KMS-11 (cell line): ENCODE data around the gene P2RX1.

Source experiments
- H2AFZ ChIP-seq: fragments of 200-600 bp; sonication (generic); 2 replicates; pipeline ENCODE4 v1.6.1; 2016; ENCODE audit warnings: antibody characterized with exemption, mixed run types, low read depth
- H3K27ac ChIP-seq: fragments of 200-600 bp; sonication (generic); 2 replicates; pipeline ENCODE4 v1.6.1; 2016; ENCODE audit warnings: mild to moderate bottlenecking, mixed run types
- H3K27me3 ChIP-seq: fragments of 200-600 bp; sonication (generic); 2 replicates; pipeline ENCODE4 v1.6.1; 2017; ENCODE audit warnings: mild to moderate bottlenecking, low read depth, mixed run types, moderate library complexity; ENCODE audit not compliant: insufficient read depth
- H3K36me3 ChIP-seq: fragments of 200-600 bp; sonication (generic); 2 replicates; pipeline ENCODE4 v1.6.1; 2017; ENCODE audit warnings: mild to moderate bottlenecking, mixed run types; ENCODE audit not compliant: insufficient read depth
- H3K4me1 ChIP-seq: fragments of 200-600 bp; sonication (generic); 2 replicates; pipeline ENCODE4 v1.6.1; 2016; ENCODE audit warnings: mild to moderate bottlenecking, low read depth, mixed run types; ENCODE audit not compliant: poor library complexity, severe bottlenecking
- H3K4me2 ChIP-seq: fragments of 200-600 bp; sonication (generic); 2 replicates; pipeline ENCODE4 v1.7.0; 2016; ENCODE audit warnings: mild to moderate bottlenecking, mixed run types
- H3K4me3 ChIP-seq: fragments of 200-600 bp; sonication (generic); IDR thresholded peaks from 2 replicates; pipeline ENCODE4 v1.6.1; 2017; ENCODE audit warnings: low read depth, low read length, mixed read lengths; ENCODE audit not compliant: insufficient read depth
- H3K79me2 ChIP-seq: fragments of 200-600 bp; sonication (generic); 2 replicates; pipeline ENCODE4 v1.6.1; 2016; ENCODE audit warnings: low read depth, mixed run types; ENCODE audit not compliant: insufficient read depth
- H3K9ac ChIP-seq: fragments of 200-600 bp; sonication (generic); 2 replicates; pipeline ENCODE4 v1.6.1; 2016; ENCODE audit warnings: mild to moderate bottlenecking, mixed run types
- H4K20me1 ChIP-seq: fragments of 200-600 bp; sonication (generic); 2 replicates; pipeline ENCODE4 v1.6.1; 2016; ENCODE audit warnings: mild to moderate bottlenecking, mixed run types; ENCODE audit not compliant: insufficient read depth
- TF ChIP-seq, protein P1 (sequence below): fragments of 200-600 bp; sonication (generic); conservative IDR thresholded peaks from 2 replicates; pipeline ENCODE4 v1.6.1; 2017; ENCODE audit warnings: low read depth, mild to moderate bottlenecking, antibody characterized with exemption, low read length, moderate library complexity, mixed read lengths

P2RX1 gene

DNA sequence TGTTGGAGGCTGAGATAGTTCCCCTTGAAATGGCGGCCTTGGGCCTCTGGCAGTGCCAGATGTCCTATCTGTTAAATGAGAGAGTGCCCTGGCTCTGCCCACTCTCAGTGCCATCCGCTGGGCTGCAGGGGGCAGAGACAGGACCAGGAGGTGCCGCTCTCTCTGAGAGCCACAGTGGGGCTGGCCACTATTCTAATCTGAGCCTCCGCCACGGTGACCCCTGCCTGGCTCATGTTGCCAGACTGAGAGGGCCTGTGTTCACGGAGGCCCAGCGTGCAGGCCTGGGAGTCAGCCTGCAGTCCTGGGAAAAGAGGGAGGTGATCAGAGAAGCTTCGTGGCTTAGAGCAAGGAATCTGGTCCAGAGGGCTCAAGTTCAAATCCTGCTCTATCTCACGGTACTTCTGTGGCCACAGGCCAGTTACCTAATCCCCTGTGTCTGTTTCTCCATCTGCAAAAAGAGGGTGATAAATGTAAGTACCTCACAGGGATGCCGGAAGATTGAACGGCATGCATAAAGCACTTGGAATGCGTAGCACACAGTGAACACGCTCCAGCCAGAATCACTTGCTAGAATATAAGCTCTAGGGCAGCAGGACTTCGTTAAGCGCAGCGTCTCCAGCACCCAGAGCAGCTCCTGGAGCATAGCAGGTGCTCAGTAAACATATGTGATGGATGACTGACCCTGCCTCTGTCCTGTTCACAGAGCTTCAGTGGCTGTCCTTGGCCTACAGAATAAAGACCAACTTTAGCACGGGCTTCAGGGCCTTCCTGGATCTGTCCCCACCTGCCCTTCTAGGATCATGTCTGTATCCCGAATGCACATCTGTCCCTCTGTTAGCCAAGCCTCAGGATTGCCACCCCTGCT, 41.7 kb upstream of the P2RX1 start:
- no peaks in the 10 kb centered on the region for H3K27me3 ChIP-seq
- TF ChIP-seq, protein P1, sequence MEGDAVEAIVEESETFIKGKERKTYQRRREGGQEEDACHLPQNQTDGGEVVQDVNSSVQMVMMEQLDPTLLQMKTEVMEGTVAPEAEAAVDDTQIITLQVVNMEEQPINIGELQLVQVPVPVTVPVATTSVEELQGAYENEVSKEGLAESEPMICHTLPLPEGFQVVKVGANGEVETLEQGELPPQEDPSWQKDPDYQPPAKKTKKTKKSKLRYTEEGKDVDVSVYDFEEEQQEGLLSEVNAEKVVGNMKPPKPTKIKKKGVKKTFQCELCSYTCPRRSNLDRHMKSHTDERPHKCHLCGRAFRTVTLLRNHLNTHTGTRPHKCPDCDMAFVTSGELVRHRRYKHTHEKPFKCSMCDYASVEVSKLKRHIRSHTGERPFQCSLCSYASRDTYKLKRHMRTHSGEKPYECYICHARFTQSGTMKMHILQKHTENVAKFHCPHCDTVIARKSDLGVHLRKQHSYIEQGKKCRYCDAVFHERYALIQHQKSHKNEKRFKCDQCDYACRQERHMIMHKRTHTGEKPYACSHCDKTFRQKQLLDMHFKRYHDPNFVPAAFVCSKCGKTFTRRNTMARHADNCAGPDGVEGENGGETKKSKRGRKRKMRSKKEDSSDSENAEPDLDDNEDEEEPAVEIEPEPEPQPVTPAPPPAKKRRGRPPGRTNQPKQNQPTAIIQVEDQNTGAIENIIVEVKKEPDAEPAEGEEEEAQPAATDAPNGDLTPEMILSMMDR = no peak
- no peak overlapping the region for H3K4me3 ChIP-seq
- H3K4me1 ChIP-seq = peaks cover 39% of the 10 kb centered on the region
- no peaks in the 10 kb centered on the region for H3K36me3 ChIP-seq
- peaks cover 27% of the 10 kb centered on the region for H3K79me2 ChIP-seq
- no peaks in the 10 kb centered on the region for H4K20me1 ChIP-seq
- H3K9ac ChIP-seq = no peak overlapping the region
- H2AFZ ChIP-seq = no peak overlapping the region
- H3K27ac ChIP-seq = no peak overlapping the region
- H3K4me2 ChIP-seq = no peak overlapping the region

DNA sequence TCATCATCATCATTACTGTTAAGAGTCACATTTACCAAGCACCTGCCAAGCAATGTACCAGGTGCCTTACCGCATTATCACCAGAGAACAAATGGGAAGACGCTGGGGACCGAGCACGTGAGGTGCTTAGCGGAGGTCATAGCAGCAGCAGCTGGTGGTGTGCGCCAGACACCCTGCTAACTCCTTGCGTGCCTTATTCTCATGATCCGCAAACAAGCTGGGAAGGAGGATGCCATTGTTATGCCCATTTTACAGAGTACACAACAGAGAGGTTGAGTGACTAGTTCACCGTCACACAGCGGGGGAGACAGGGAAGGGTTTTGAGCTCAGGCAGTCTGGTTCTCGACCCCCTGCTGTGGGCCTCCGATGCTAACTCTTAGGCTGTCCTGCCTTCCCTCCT, 40.7 kb upstream of the P2RX1 start:
- no peak overlapping the region for H3K27ac ChIP-seq
- TF ChIP-seq, protein P1 = no peak
- no peaks in the 10 kb centered on the region for H4K20me1 ChIP-seq
- H3K4me2 ChIP-seq = no peak overlapping the region
- no peaks in the 10 kb centered on the region for H3K36me3 ChIP-seq
- no peak overlapping the region for H3K4me3 ChIP-seq
- no peaks in the 10 kb centered on the region for H3K27me3 ChIP-seq
- H3K79me2 ChIP-seq = peaks cover 22% of the 10 kb centered on the region
- H3K9ac ChIP-seq = no peak overlapping the region
- peaks cover 30% of the 10 kb centered on the region for H3K4me1 ChIP-seq
- no peak overlapping the region for H2AFZ ChIP-seq

DNA sequence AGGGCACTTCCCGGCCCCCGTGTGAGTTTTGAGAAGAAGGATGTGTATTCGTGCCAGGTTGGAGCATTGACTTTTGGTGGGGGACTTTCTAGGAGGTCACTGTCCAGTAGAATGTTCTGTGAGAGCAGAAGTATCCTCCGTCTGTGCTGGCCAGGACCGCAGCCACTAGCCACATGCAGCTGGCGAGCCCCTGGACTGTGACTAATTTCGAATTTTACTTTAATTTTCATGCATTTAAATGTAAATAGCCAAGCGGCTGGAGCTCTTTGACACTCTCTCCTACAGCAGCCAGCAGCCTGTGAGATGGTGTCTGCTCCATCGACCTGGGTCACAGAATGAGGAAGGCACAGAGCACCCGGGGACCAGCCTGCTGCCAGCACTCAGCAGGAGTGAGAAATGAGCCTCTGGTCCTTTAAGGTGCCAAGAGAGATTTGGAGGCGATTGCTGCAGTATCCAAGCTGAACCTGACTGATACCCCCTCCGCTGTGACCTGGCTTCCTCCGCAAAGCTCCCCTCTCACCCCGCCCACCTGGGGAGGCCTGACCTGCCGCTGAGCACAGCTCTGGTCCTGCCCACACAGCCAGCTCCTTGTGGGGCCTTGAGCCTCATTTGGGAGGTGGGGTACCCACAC, 40.2 kb upstream of the P2RX1 start:
- H2AFZ ChIP-seq = no peak overlapping the region
- H3K36me3 ChIP-seq = no peaks in the 10 kb centered on the region
- H3K4me1 ChIP-seq = peaks cover 24% of the 10 kb centered on the region
- TF ChIP-seq, protein P1 = no peak
- H3K79me2 ChIP-seq = peaks cover 22% of the 10 kb centered on the region
- no peak overlapping the region for H3K4me2 ChIP-seq
- no peak overlapping the region for H3K4me3 ChIP-seq
- no peak overlapping the region for H3K27ac ChIP-seq
- no peaks in the 10 kb centered on the region for H3K27me3 ChIP-seq
- H3K9ac ChIP-seq = no peak overlapping the region
- H4K20me1 ChIP-seq = no peaks in the 10 kb centered on the region

DNA sequence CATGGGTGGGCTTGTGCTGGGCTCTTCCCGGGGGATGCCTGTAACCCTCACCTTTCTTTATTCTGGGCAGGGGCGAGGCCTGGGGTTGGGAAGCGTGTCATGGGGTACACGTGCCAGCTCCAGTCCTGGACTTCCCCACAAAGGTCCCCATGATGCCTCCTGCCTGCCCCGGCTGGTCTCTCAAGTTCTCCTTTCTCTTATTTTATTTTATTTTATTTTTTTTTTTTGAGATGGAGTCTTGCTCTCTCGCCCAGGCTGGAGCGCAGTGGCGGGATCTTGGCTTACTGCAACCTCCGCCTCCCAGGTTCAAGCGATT, 39.4 kb upstream of the P2RX1 start:
- no peak overlapping the region for H3K4me3 ChIP-seq
- H3K36me3 ChIP-seq = no peaks in the 10 kb centered on the region
- no peak overlapping the region for H3K4me2 ChIP-seq
- no peak overlapping the region for H3K27ac ChIP-seq
- TF ChIP-seq, protein P1 = no peak
- H2AFZ ChIP-seq = no peak overlapping the region
- no peak overlapping the region for H3K9ac ChIP-seq
- H4K20me1 ChIP-seq = no peaks in the 10 kb centered on the region
- H3K79me2 ChIP-seq = peaks cover 16% of the 10 kb centered on the region
- H3K4me1 ChIP-seq = peaks cover 16% of the 10 kb centered on the region
- no peaks in the 10 kb centered on the region for H3K27me3 ChIP-seq
